ENCODE data around the gene CSNK1G3. TPM values are rescaled to one million over a fixed set of nuclear protein-coding genes. Genes with fewer than 3 reads are reported as not detected.

CSNK1G3 gene
- total and polyA plus RNA-seq, 2 of the 4 experiments (the other 2 are of a cell fraction): 16.4 to 26.2 TPM

DNA sequence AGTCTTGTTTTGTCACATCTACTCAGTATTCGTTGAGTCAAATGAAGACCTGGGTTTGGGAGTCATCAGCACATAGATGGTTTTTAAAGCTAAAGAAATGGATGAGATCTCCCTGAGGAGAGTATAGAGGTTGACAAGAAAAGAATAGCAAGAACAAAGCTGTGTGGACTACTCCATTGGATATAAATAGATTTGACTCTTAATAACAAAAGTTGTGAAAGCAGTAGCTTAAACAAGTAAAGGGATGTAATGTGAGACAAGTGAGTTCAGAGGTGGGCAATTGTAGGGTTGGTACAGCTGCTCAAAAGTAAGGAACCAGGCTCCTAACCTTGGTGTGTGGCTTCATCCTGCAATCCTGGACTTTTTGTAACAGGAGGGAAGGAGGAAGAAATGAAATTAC is 49.3 kb downstream of the CSNK1G3 start:
- ChIA-PET CTCF (interaction anchor here (1.7 kb wide), 1 partner anchor 12 kb away, joined by 3 read pairs; no protein-coding TSS in a partner anchor), POLR2A (ENCODE audit: unreplicated experiment) (no interaction called here)
- Histone ChIP-seq H3K9me3 (ENCODE audit: control insufficient read depth, insufficient read depth, low read length) (no peaks in the 10 kb centered on the region), H3K4me2 (ENCODE audit: low read depth, low read length) (no peak overlapping the region), H4K8ac (ENCODE audit: low read depth in 2 of 2, low read length in 2 of 2) (no peak overlapping the region), H3K36me3 (ENCODE audit: control insufficient read depth, insufficient read depth, low read length) (0 out of 2 replicates have a peak, but pooled peaks cover 2% of the 10 kb centered on the region), H2BK20ac (ENCODE audit: low read depth, low read length) (no peak overlapping the region), H2AK5ac (ENCODE audit: low read depth, low read length) (no peak overlapping the region), H3K18ac (ENCODE audit: low read depth, low read length) (no peak overlapping the region), H2AK9ac (replicated peaks; ENCODE audit: low read depth, low read length, poor library complexity) (no peak overlapping the region), H3K79me1 (ENCODE audit: low read depth in 1 of 2, low read length in 2 of 2) (peaks cover 14 to 21% of the 10 kb centered on the region in 2 experiments; a peak in 3 of 4 replicates), H4K20me1 (ENCODE audit: insufficient read depth, low read length) (peaks cover 3% of the 10 kb centered on the region; the same call in 1 of the 2 replicates), H2AFZ (replicated peaks; ENCODE audit: low read length, poor library complexity) (no peak overlapping the region), H4K5ac (ENCODE audit: low read depth, low read length) (no peak overlapping the region), H2BK5ac (ENCODE audit: low read depth, low read length, poor library complexity, severe bottlenecking) (no peak overlapping the region), H4K91ac (ENCODE audit: insufficient read depth, low read depth, low read length) (no peak overlapping the region), H3K23ac (ENCODE audit: low read depth, low read length) (no peak overlapping the region), H3K56ac (ENCODE audit: extremely low read depth, insufficient read depth, low read length) (no peak overlapping the region), H2BK15ac (ENCODE audit: low read depth, low read length) (no peak overlapping the region), H3K4ac (ENCODE audit: low read depth, low read length) (no peak overlapping the region), H3K27me3 (ENCODE audit: control insufficient read depth, insufficient read depth, low read length) (no peaks in the 10 kb centered on the region), H3K9ac (ENCODE audit: low read depth, low read length) (no peak overlapping the region), H3K27ac (ENCODE audit: insufficient read depth, low read length) (no peak overlapping the region), H3K9me1 (ENCODE audit: insufficient read depth, low read length) (no peaks in the 10 kb centered on the region), H3K14ac (replicated peaks; ENCODE audit: low read depth, low read length) (no peak overlapping the region), H2BK120ac (ENCODE audit: low read depth, low read length) (no peak overlapping the region), H3K4me3 (ENCODE audit: insufficient read depth, low read depth, low read length) (no peak overlapping the region), H3K4me1 (ENCODE audit: control insufficient read depth, insufficient read depth, low read length) (no peaks in the 10 kb centered on the region; the same call in 1 of the 2 replicates)
- BruUV-seq (replicated peaks): no TSS peak
- WGBS, 2 experiments (ENCODE audit: extremely low coverage in 2 of 2, insufficient read length in 1 of 2): no CpG with 5 or more reads among the region's 1 CpG
- DNase-seq (no peak), ATAC-seq (ENCODE audit: low read depth) (no peak)
- in situ Hi-C loops (cut with MboI; ENCODE audit: low sequenced_read_pairs) (no loop called here), dilution Hi-C loops (cut with HindIII; ENCODE audit: low sequenced_read_pairs, unreplicated experiment) (no loop called here), intact Hi-C loops (cut with micrococcal nuclease) (loop anchor here (5.0 kb wide), 1 partner anchor 36 kb away; no protein-coding TSS in a partner anchor)
- TF ChIP-seq RAD21 (IDR thresholded peaks at IDR 0.05; ENCODE audit: low read length): no peak
- TF ChIP-seq MXI1 (IDR thresholded peaks at IDR 0.05; ENCODE audit: borderline replicate concordance, low read depth, low read length): no peak
- no peak for TF ChIP-seq SMC3 (IDR thresholded peaks at IDR 0.05; ENCODE audit: low read depth, low read length)
- TF ChIP-seq RCOR1 (IDR thresholded peaks at IDR 0.05; ENCODE audit: insufficient replicate concordance, low read length): no peak
- TF ChIP-seq NFE2L2 (IDR thresholded peaks at IDR 0.05; ENCODE audit: low read depth, low read length): no peak
- no peak for TF ChIP-seq POLR2A (IDR thresholded peaks at IDR 0.05; ENCODE audit: low read depth, low read length)
- TF ChIP-seq MAFK (IDR thresholded peaks at IDR 0.05; ENCODE audit: low read depth, low read length): no peak
- TF ChIP-seq FOS (IDR thresholded peaks at IDR 0.05; ENCODE audit: low read depth, low read length): no peak
- TF ChIP-seq RFX5 (IDR thresholded peaks at IDR 0.05; ENCODE audit: low read depth, low read length): no peak
- no peak for TF ChIP-seq CHD1 (IDR thresholded peaks at IDR 0.05; ENCODE audit: low read depth, low read length)
- TF ChIP-seq, protein P1, sequence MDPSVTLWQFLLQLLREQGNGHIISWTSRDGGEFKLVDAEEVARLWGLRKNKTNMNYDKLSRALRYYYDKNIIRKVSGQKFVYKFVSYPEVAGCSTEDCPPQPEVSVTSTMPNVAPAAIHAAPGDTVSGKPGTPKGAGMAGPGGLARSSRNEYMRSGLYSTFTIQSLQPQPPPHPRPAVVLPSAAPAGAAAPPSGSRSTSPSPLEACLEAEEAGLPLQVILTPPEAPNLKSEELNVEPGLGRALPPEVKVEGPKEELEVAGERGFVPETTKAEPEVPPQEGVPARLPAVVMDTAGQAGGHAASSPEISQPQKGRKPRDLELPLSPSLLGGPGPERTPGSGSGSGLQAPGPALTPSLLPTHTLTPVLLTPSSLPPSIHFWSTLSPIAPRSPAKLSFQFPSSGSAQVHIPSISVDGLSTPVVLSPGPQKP (IDR thresholded peaks at IDR 0.05; ENCODE audit: borderline replicate concordance, low read depth, low read length): no peak
- TF ChIP-seq MAZ (IDR thresholded peaks at IDR 0.05; ENCODE audit: borderline replicate concordance, low read depth, low read length): no peak
- no peak for TF ChIP-seq BHLHE40 (IDR thresholded peaks at IDR 0.05; ENCODE audit: low read depth, low read length)
- TF ChIP-seq CEBPB (IDR thresholded peaks at IDR 0.05; ENCODE audit: low read depth, low read length): no peak
- TF ChIP-seq, protein P2, sequence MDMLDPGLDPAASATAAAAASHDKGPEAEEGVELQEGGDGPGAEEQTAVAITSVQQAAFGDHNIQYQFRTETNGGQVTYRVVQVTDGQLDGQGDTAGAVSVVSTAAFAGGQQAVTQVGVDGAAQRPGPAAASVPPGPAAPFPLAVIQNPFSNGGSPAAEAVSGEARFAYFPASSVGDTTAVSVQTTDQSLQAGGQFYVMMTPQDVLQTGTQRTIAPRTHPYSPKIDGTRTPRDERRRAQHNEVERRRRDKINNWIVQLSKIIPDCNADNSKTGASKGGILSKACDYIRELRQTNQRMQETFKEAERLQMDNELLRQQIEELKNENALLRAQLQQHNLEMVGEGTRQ (IDR thresholded peaks at IDR 0.05; ENCODE audit: low read depth, low read length): no peak

All from IMR-90 (cell line).